MCF 10A (cell line): Measurements from ENCODE around the gene PAX5. TPM values are rescaled to one million over a fixed set of nuclear protein-coding genes. Genes with fewer than 3 reads are reported as not detected.

Experiments
- BruUV-seq: library from RNA; stranded (reverse); fragments of 400-500 nt; replicated peaks from 2 replicates; lab custom pipeline; 2021; lab: Mats Ljungman, UMichigan
- CTCF ChIA-PET: fragments of 300-600 bp; sonication (Branson Sonifier 250); formaldehyde crosslinking; extraction: SDS; loops from one replicate; lab custom pipeline; 2021; ENCODE audit warnings: antibody characterized with exemption, inconsistent platforms; lab: Yijun Ruan, JAX
- POLR2A ChIA-PET: fragments of 300-600, 350-650 bp; sonication (Branson Sonifier 250); formaldehyde crosslinking; extraction: SDS; loops from one replicate; lab custom pipeline; 2020; ENCODE audit warnings: antibody characterized with exemption, inconsistent platforms; lab: Yijun Ruan, JAX
- DNase-seq: peaks from one replicate; pipeline ENCODE4 v3.0.0-alpha.2; 2018; ENCODE audit not compliant: unreplicated experiment
- H3K27ac Mint-ChIP-seq: one replicate; pipeline ENCODE4 v1.8.0; 2022; ENCODE audit warnings: mild to moderate bottlenecking, low read depth, mixed read lengths; ENCODE audit not compliant: unreplicated experiment
- H3K27me3 Mint-ChIP-seq: one replicate; pipeline ENCODE4 v1.8.0; 2022; ENCODE audit warnings: mixed read lengths; ENCODE audit not compliant: insufficient read depth, unreplicated experiment
- H3K36me3 Mint-ChIP-seq: one replicate; pipeline ENCODE4 v1.8.0; 2022; ENCODE audit warnings: mild to moderate bottlenecking, moderate library complexity, mixed read lengths; ENCODE audit not compliant: insufficient read depth, unreplicated experiment
- H3K4me1 Mint-ChIP-seq: one replicate; pipeline ENCODE4 v1.8.0; 2022; ENCODE audit warnings: mixed read lengths; ENCODE audit not compliant: insufficient read depth, unreplicated experiment
- H3K4me3 Mint-ChIP-seq: one replicate; pipeline ENCODE4 v1.8.0; 2022; ENCODE audit warnings: mild to moderate bottlenecking, moderate library complexity, mixed read lengths; ENCODE audit not compliant: unreplicated experiment
- H3K9me3 Mint-ChIP-seq: one replicate; pipeline ENCODE4 v1.8.0; 2022; ENCODE audit warnings: mixed read lengths; ENCODE audit not compliant: unreplicated experiment
- intact Hi-C: fragments of 100-400 bp; cut with micrococcal nuclease; formaldehyde crosslinking; loops from 2 replicates; pipeline ENCODE4 v1.14.1; 2022
- total RNA-seq: library from RNA; stranded (reverse); gene quantifications from 2 replicates; pipeline ENCODE4 v1.2.3, GENCODE V29; 2022
- TF ChIP-seq, protein P1 (sequence below): fragments of 200-600 bp; IDR thresholded peaks from one replicate; pipeline ENCODE4 v1.8.0; 2022; ENCODE audit warnings: antibody characterized with exemption, mild to moderate bottlenecking; ENCODE audit not compliant: unreplicated experiment

PAX5 gene
- total RNA-seq, 1 experiment from 2014 or later = not detected

DNA sequence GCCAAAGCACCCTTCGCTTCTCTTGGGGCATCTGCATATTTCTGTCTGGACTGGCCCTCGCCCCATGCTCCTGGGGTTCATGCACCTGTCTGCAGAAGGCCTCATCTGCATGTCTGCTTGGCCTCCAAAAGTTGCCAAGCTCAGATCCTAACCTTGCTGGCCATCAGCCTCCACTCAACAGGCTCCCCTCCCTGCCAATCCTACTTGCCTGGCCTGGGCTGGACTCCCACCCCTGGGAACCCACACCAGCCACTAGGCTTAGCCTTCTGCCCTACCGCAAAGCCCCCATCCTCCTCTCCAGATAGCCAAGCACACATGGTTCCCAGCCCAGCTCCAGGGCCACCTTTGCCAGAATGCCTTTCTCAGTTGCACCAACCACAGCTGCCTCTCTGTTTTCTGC is 159.8 kb downstream of the PAX5 start:
- no TSS peak for BruUV-seq
- no peaks in the 10 kb centered on the region for H3K4me1 Mint-ChIP-seq
- H3K4me3 Mint-ChIP-seq = no peak overlapping the region
- H3K27me3 Mint-ChIP-seq = peaks cover 54% of the 10 kb centered on the region
- peak overlapping the region; percentile 68 for H3K27ac Mint-ChIP-seq
- ChIA-PET POLR2A (no interaction called here), CTCF (interaction anchor here (0.6 to 5.5 kb wide), 29 partner anchors 9 to 1211 kb away, joined by 3 to 128 read pairs (median 5); no protein-coding TSS in a partner anchor)
- H3K9me3 Mint-ChIP-seq = no peaks in the 10 kb centered on the region
- H3K36me3 Mint-ChIP-seq = no peaks in the 10 kb centered on the region
- intact Hi-C loops = loop anchor here (5.0 kb wide), 2 partner anchors 388 to 538 kb away; no protein-coding TSS in a partner anchor
- no peak for DNase-seq
- TF ChIP-seq, protein P1, sequence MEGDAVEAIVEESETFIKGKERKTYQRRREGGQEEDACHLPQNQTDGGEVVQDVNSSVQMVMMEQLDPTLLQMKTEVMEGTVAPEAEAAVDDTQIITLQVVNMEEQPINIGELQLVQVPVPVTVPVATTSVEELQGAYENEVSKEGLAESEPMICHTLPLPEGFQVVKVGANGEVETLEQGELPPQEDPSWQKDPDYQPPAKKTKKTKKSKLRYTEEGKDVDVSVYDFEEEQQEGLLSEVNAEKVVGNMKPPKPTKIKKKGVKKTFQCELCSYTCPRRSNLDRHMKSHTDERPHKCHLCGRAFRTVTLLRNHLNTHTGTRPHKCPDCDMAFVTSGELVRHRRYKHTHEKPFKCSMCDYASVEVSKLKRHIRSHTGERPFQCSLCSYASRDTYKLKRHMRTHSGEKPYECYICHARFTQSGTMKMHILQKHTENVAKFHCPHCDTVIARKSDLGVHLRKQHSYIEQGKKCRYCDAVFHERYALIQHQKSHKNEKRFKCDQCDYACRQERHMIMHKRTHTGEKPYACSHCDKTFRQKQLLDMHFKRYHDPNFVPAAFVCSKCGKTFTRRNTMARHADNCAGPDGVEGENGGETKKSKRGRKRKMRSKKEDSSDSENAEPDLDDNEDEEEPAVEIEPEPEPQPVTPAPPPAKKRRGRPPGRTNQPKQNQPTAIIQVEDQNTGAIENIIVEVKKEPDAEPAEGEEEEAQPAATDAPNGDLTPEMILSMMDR = no peak

DNA sequence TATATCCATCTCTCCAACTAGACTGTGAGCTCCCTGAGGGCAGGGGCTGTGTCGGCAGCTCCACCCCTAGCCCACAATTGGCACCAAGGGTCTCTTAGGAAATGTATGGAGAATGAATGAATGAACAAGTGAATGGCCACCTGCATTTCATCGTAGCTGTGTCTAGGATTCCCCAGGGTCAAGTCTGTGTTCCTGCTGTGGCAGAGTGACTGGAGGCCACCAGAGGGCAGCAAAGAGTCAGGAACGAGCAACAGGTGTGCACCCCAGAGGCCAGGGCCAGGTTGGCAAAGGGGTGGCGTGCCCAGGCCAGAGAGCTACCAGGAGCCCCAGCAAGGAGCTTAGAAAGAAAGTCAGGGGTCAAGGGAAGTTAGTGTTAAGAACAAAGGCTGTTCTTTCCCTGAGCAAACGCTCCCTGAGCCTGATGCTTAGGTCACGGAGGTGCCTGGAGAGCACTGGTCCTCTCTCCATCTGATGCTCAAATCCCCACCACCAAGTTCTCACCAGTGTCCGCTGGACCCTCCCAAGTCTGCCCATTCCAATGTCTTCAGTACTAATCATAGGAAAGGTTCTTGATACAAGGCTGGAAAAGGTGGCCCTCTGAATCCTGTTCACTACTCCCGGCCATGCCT is 160.7 kb downstream of the PAX5 start:
- no peaks in the 10 kb centered on the region for H3K36me3 Mint-ChIP-seq
- peak; percentile 73 for DNase-seq
- no peaks in the 10 kb centered on the region for H3K9me3 Mint-ChIP-seq
- CTCF ChIA-PET = interaction anchor here (0.6 to 5.5 kb wide), 71 partner anchors 10 to 1430 kb away, joined by 3 to 128 read pairs (median 4); no protein-coding TSS in a partner anchor
- POLR2A ChIA-PET = no interaction called here
- BruUV-seq = no TSS peak
- H3K4me1 Mint-ChIP-seq = no peaks in the 10 kb centered on the region
- H3K4me3 Mint-ChIP-seq = no peak overlapping the region
- peaks cover 63% of the 10 kb centered on the region for H3K27me3 Mint-ChIP-seq
- no peak overlapping the region for H3K27ac Mint-ChIP-seq
- intact Hi-C loops = loop anchor here (1.0 to 5.0 kb wide), 4 partner anchors 118 to 539 kb away; no protein-coding TSS in a partner anchor
- TF ChIP-seq, protein P1 = peak; percentile 97

DNA sequence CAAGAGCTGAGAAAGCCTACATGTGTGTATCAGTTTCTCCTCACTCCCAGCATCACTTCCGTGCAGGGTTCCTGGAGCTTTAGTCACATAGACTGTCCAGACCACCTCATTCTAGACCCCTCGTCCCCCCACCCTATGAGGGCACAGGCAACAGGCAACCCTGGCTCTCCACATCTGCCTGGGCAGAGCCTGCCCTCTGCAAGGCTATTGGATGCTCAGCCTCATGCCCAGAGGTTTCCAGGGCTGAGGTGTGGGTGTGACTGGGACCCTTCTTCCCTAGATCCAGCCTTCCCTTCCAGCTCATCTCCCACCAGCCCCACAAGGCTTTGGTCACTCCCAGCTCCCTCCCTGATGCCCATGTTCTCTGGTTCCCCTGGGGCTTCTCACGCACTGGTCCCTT is 161.4 kb downstream of the PAX5 start:
- intact Hi-C loops = loop anchor here (1.0 to 5.0 kb wide), 4 partner anchors 119 to 540 kb away; no protein-coding TSS in a partner anchor

DNA sequence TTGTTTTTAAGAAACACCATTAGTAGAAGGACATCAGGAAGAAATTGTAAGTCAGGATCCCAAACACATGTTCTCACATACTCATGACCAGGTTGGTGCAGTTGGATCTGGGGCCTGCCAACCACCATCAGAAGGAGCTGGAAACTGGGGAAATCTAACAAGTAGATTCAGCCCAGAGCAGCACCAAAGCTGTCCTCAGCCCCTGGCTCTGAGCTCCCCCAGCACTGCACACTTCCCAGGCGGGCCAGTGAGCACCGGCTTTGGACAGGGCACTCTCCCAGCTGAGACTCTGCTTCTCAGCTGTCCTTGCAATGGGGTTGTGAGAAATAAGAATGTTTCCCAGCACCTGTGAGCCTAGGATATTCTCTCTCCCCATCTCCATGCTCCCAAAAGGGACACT is 162.5 kb downstream of the PAX5 start:
- no peaks in the 10 kb centered on the region for H3K9me3 Mint-ChIP-seq
- DNase-seq = no peak
- no peak overlapping the region for H3K27ac Mint-ChIP-seq
- H3K4me3 Mint-ChIP-seq = no peak overlapping the region
- TF ChIP-seq, protein P1 = no peak
- no TSS peak for BruUV-seq
- H3K4me1 Mint-ChIP-seq = no peaks in the 10 kb centered on the region
- intact Hi-C loops = loop anchor here (5.0 kb wide), 2 partner anchors 391 to 541 kb away; no protein-coding TSS in a partner anchor
- H3K27me3 Mint-ChIP-seq = peaks cover 61% of the 10 kb centered on the region
- H3K36me3 Mint-ChIP-seq = no peaks in the 10 kb centered on the region
- POLR2A ChIA-PET = interaction anchor here (0.7 kb wide), 1 partner anchor 8 kb away, joined by 4 read pairs; no protein-coding TSS in a partner anchor
- CTCF ChIA-PET = interaction anchor here (5.5 kb wide), 1 partner anchor 119 kb away, joined by 128 read pairs; no protein-coding TSS in a partner anchor

More for the DNA sequence above, 161.4 kb downstream of the PAX5 start:
- Mint-ChIP-seq H3K4me3 (no peak overlapping the region), H3K36me3 (no peaks in the 10 kb centered on the region), H3K27ac (no peak overlapping the region), H3K27me3 (peaks cover 64% of the 10 kb centered on the region), H3K9me3 (no peaks in the 10 kb centered on the region), H3K4me1 (no peaks in the 10 kb centered on the region)
- DNase-seq = no peak
- CTCF ChIA-PET = interaction anchor here (0.6 to 5.5 kb wide), 65 partner anchors 8 to 1123 kb away, joined by 3 to 128 read pairs (median 4); no protein-coding TSS in a partner anchor
- BruUV-seq = no TSS peak
- POLR2A ChIA-PET = no interaction called here
- TF ChIP-seq, protein P1 = no peak
